ENCODE results near the gene PPM1D.

- no peak for TF ChIP-seq CTCF (IDR thresholded peaks at IDR 0.05)
- no peak for TF ChIP-seq GABPA (IDR thresholded peaks at IDR 0.05; ENCODE audit: low read depth)
- TF ChIP-seq YY1 (IDR thresholded peaks at IDR 0.05; ENCODE audit: low read depth): no peak
- TF ChIP-seq POLR2AphosphoS5 (IDR thresholded peaks at IDR 0.05; ENCODE audit: low read depth, low read length): no peak
- TF ChIP-seq PBX3 (IDR thresholded peaks at IDR 0.05): no peak
- TF ChIP-seq EP300 (IDR thresholded peaks at IDR 0.05; ENCODE audit: borderline replicate concordance in 1 of 2, low read depth in 1 of 2, low read length in 1 of 2): no peak
- no peak for TF ChIP-seq EZH2phosphoT487 (IDR thresholded peaks at IDR 0.05; ENCODE audit: borderline replicate concordance, low read depth)
Observed at GRCh38 chr17:60585887-60586286, 14.1 kb upstream of the PPM1D start.

Measured in SK-N-SH (cell line).